ENCODE results near the gene L3MBTL4.

L3MBTL4 gene

GRCh38 chr18:5979971-5980457, 434.7 kb downstream of the L3MBTL4 start:
- no peak for DNase-seq (ENCODE audit: insufficient read length, low spot score)
- TF ChIP-seq, protein P1, sequence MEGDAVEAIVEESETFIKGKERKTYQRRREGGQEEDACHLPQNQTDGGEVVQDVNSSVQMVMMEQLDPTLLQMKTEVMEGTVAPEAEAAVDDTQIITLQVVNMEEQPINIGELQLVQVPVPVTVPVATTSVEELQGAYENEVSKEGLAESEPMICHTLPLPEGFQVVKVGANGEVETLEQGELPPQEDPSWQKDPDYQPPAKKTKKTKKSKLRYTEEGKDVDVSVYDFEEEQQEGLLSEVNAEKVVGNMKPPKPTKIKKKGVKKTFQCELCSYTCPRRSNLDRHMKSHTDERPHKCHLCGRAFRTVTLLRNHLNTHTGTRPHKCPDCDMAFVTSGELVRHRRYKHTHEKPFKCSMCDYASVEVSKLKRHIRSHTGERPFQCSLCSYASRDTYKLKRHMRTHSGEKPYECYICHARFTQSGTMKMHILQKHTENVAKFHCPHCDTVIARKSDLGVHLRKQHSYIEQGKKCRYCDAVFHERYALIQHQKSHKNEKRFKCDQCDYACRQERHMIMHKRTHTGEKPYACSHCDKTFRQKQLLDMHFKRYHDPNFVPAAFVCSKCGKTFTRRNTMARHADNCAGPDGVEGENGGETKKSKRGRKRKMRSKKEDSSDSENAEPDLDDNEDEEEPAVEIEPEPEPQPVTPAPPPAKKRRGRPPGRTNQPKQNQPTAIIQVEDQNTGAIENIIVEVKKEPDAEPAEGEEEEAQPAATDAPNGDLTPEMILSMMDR (IDR thresholded peaks at IDR 0.05; ENCODE audit: insufficient read depth, missing control alignments), result no peak
- no peak for FAIRE-seq

- TF ChIP-seq, protein P1 (IDR thresholded peaks at IDR 0.05; ENCODE audit: insufficient read depth, missing control alignments), result no peak
- no peak for DNase-seq (ENCODE audit: insufficient read length, low spot score)
- FAIRE-seq, result no peak
Measured at GRCh38 chr18:5979176-5979888, 435.4 kb downstream of the L3MBTL4 start.

GRCh38 chr18:5977022-5977421, 437.7 kb downstream of the L3MBTL4 start:
- FAIRE-seq, result no peak
- DNase-seq (ENCODE audit: insufficient read length, low spot score), result no peak
- TF ChIP-seq, protein P1 (IDR thresholded peaks at IDR 0.05; ENCODE audit: insufficient read depth, missing control alignments), result no peak

- FAIRE-seq (no peak), DNase-seq (ENCODE audit: insufficient read length, low spot score) (no peak)
- TF ChIP-seq, protein P1 (IDR thresholded peaks at IDR 0.05; ENCODE audit: insufficient read depth, missing control alignments), result no peak
Measured at GRCh38 chr18:5975111-5976002, 439.4 kb downstream of the L3MBTL4 start.

DNA sequence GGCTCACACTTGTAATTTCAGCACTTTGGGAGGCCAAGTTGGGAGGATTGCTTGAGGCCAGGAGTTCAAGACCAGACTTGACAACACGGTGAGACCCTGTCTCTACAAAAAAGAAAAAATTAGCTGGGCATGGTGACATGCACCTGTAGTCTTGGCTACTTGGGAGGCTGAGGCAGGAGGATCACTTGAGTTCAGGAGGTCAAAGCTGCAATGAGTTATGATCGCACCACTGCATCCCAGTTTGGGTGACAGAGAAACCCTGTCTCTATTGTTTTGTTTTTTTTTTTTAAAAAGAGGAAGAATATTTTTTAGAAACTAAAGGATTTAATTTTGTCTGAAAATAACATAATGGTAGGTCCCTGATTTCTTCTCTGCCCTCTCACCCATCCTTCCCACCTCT, 440.0 kb downstream of the L3MBTL4 start:
- no peak for DNase-seq (ENCODE audit: insufficient read length, low spot score)
- FAIRE-seq, result no peak
- TF ChIP-seq, protein P1 (IDR thresholded peaks at IDR 0.05; ENCODE audit: insufficient read depth, missing control alignments), result no peak

DNA sequence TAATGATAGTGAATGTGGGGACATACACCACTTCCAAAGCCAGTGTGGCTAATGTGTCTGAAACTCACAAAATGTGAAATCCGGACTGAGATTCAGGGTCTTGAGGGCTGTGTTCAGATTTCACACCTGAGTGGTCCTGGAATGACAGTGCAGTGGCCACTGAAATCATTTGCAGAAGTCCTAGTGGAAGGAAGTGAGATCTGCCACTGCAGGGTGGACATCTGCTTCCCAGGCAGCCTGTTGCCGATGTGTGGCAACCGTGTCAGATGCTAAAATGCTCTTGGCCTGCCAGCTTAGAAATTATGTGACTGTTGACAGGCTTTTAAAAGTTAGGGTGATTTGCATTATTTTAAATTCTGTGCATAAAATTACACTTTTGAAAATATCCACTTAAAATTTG, 441.6 kb downstream of the L3MBTL4 start:
- no peak for FAIRE-seq
- TF ChIP-seq, protein P1 (IDR thresholded peaks at IDR 0.05; ENCODE audit: insufficient read depth, missing control alignments), result no peak

More for the DNA sequence above, 441.6 kb downstream of the L3MBTL4 start:
- no peak for DNase-seq (ENCODE audit: insufficient read length, low spot score)
